ENCODE measurements around the gene SON. TPM values are rescaled to one million over a fixed set of nuclear protein-coding genes. Genes with fewer than 3 reads are reported as not detected.
"Not testable (repeated sequence)": the region's sequence is repeated elsewhere in the genome, so short reads cannot be mapped to it uniquely, and the experiment has no call there.

Gene SON
- total RNA-seq, 3 donors from 2014 or later, result 265 to 355 (median 330) TPM

DNA sequence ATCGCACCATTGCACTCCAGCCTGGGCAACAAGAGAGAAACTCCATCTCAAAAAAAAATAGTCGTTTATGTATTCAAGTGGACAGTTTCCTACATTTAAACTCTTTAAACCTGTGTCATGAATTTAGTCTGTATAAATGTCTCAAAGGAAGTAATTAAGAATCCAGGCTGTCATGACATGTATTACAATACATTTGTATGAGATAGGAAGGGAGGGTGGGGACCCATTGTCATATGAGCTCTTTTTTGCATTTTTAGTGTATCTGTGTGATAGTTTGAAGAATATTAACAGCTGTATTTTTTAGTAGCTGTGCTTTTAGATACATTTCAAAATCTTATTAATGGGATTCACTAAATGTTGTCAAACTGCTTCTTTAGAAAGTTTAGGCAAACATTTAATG, 25.6 kb downstream of the SON start:
- DNase-seq (ENCODE audit: low spot score in 2 of 2), result no peak
- peaks cover 14% of the 10 kb centered on the region for H3K36me3 ChIP-seq
- TF ChIP-seq POLR2AphosphoS5 (IDR thresholded peaks at IDR 0.05) (no peak), POLR2A (IDR thresholded peaks at IDR 0.05) (no peak)
- TF ChIP-seq, protein P1, sequence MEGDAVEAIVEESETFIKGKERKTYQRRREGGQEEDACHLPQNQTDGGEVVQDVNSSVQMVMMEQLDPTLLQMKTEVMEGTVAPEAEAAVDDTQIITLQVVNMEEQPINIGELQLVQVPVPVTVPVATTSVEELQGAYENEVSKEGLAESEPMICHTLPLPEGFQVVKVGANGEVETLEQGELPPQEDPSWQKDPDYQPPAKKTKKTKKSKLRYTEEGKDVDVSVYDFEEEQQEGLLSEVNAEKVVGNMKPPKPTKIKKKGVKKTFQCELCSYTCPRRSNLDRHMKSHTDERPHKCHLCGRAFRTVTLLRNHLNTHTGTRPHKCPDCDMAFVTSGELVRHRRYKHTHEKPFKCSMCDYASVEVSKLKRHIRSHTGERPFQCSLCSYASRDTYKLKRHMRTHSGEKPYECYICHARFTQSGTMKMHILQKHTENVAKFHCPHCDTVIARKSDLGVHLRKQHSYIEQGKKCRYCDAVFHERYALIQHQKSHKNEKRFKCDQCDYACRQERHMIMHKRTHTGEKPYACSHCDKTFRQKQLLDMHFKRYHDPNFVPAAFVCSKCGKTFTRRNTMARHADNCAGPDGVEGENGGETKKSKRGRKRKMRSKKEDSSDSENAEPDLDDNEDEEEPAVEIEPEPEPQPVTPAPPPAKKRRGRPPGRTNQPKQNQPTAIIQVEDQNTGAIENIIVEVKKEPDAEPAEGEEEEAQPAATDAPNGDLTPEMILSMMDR (IDR thresholded peaks at IDR 0.05), result no peak
- intact Hi-C loops (cut with DNase I; ENCODE audit: low total_unique reads), result no loop called here
- H3K4me3 ChIP-seq, result no peak overlapping the region
- H3K27me3 ChIP-seq, result no peaks in the 10 kb centered on the region
- no peak overlapping the region for H3K27ac ChIP-seq
- H3K9me3 ChIP-seq, result no peaks in the 10 kb centered on the region
- no peaks in the 10 kb centered on the region for H3K4me1 ChIP-seq

DNA sequence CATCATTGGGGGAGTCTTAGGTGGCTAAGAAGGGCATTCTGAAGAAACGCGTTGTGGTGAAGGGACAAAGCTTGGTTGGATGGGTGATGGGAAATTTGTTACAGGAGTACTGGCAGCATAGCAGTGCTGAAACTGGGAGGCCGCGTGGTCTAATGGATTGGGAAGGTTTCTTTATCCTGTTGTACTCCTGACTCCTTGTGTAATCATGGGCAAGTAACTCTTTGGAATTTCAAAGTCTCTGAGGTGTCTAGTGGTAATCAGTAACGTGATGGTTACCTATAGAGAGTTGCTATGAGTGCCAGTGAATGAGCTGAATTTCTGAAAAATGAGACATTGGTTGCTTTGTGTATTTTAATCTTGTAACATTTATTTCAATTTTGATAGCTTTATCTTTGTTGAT, 27.2 kb downstream of the SON start:
- H3K4me1 ChIP-seq, result no peaks in the 10 kb centered on the region

DNA sequence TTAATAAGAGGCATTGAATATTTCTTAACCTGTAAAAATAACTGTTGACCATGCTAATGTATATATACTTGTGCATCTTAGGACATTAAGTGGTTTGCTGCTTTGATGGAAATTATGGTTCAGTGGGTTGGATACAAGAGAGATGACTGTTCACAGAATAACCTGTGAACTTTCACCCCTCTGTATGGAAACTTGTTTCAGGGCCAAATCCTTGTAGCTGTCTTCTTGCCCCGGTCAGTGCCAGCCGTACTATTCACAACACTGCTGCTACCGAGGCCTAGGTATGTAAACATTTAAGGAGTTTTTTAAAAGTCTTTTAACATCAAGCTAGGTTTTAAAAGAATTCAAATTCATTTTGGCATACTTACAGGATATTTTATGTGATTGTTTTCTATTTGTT, 29.5 kb downstream of the SON start:
- no peak overlapping the region for H3K27ac ChIP-seq
- peaks cover 14% of the 10 kb centered on the region for H3K36me3 ChIP-seq
- no peaks in the 10 kb centered on the region for H3K27me3 ChIP-seq
- no peak for DNase-seq (ENCODE audit: low spot score in 2 of 2)
- TF ChIP-seq POLR2AphosphoS5 (IDR thresholded peaks at IDR 0.05), result no peak
- TF ChIP-seq, protein P1 (IDR thresholded peaks at IDR 0.05), result no peak
- TF ChIP-seq POLR2A (IDR thresholded peaks at IDR 0.05), result no peak
- H3K9me3 ChIP-seq, result no peaks in the 10 kb centered on the region
- intact Hi-C loops (cut with DNase I; ENCODE audit: low total_unique reads), result no loop called here
- H3K4me3 ChIP-seq, result no peak overlapping the region
- H3K4me1 ChIP-seq, result no peaks in the 10 kb centered on the region

More for the DNA sequence above, 27.2 kb downstream of the SON start:
- Histone ChIP-seq H3K27me3 (no peaks in the 10 kb centered on the region), H3K27ac (no peak overlapping the region), H3K36me3 (peaks cover 14% of the 10 kb centered on the region), H3K4me3 (no peak overlapping the region), H3K9me3 (no peaks in the 10 kb centered on the region)
- intact Hi-C loops (cut with DNase I; ENCODE audit: low total_unique reads), result no loop called here
- DNase-seq (ENCODE audit: low spot score in 2 of 2), result no peak
- no peak for TF ChIP-seq POLR2A (IDR thresholded peaks at IDR 0.05)
- no peak for TF ChIP-seq POLR2AphosphoS5 (IDR thresholded peaks at IDR 0.05)
- TF ChIP-seq, protein P1 (IDR thresholded peaks at IDR 0.05), result no peak

DNA sequence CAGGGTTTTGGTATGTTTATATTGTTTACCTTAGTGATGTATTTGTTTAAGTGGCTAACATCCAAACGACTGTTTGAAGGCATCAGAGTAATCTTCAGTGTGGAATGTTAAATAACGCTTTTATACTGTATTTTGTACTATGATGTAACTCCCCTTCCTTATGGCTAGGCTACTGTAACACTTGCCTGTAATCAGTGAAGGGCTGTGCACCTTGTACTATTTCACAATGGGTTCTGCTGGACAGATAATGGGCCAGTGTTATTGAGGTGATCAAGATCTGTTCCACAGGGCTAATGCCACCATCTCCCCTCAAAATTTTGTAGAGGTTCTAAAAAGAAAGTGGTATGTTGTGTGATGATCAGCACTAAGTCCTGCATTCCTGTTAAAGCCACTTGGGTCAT, 33.9 kb downstream of the SON start:
- H3K27ac ChIP-seq; intact Hi-C loops (cut with DNase I; ENCODE audit: low total_unique reads); H3K9me3 ChIP-seq; H3K4me1 ChIP-seq; H3K4me3 ChIP-seq; H3K36me3 ChIP-seq; H3K27me3 ChIP-seq; DNase-seq (ENCODE audit: low spot score in 2 of 2): not testable (repeated sequence)

DNA sequence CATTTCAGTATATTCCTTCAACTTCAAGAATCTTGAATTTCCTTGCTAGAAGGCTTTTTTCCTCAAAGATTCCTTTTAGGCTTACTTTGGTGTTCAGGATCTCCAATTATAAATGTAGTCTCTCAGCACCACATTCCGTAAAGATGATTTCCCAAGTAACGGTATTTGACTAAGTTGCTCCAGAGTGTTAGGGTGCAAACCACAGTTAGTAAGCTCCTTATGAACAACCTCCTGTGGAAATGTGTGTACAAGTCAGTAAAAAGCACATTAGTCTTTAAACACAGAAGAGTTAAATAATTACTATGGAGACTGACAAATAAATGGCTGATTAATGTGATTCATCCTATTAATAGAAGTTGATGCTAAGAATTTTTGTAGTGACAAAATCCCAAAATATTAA, 35.4 kb downstream of the SON start:
- intact Hi-C loops (cut with DNase I; ENCODE audit: low total_unique reads), result no loop called here
- no peak overlapping the region for H3K4me3 ChIP-seq
- no peaks in the 10 kb centered on the region for H3K36me3 ChIP-seq
- TF ChIP-seq POLR2AphosphoS5 (IDR thresholded peaks at IDR 0.05) (no peak), POLR2A (IDR thresholded peaks at IDR 0.05) (no peak)
- no peak for DNase-seq (ENCODE audit: low spot score in 2 of 2)
- H3K27me3 ChIP-seq, result no peaks in the 10 kb centered on the region
- no peaks in the 10 kb centered on the region for H3K9me3 ChIP-seq
- no peak overlapping the region for H3K27ac ChIP-seq
- no peaks in the 10 kb centered on the region for H3K4me1 ChIP-seq

DNA sequence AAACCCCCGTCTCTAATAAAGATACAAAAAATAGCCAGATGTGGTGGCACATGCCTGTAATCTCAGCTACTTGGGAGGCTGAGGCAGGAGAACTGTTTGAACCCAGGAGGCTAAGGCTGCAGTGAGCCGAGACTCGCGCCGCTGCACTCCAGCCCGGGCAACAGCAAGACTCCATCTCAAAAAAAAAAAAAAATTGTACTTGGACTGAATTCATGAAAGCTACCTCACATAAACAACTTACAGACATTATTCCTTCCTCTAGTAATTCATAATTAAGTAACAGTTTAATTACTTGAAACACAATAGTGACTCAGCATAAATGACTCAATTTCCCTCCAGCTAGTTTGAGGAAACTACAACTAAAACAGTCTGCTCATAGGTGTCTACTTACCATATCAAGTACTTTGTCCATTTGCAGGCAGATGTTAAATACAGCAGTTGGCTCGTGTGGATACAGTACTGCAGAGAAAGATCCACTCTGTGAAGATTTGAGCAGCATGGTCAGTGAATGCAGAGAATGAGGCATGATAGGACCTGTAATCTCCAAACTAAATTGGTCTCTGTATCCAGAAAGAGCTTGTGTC, 36.2 kb downstream of the SON start:
- DNase-seq (ENCODE audit: low spot score in 2 of 2), result no peak
- H3K27ac ChIP-seq, result peak overlapping the region in 1 of 2 donors; percentile 36
- H3K27me3 ChIP-seq, result no peaks in the 10 kb centered on the region
- no peaks in the 10 kb centered on the region for H3K36me3 ChIP-seq
- no peaks in the 10 kb centered on the region for H3K4me1 ChIP-seq
- TF ChIP-seq POLR2A (IDR thresholded peaks at IDR 0.05) (no peak), POLR2AphosphoS5 (IDR thresholded peaks at IDR 0.05) (no peak)
- TF ChIP-seq, protein P1 (IDR thresholded peaks at IDR 0.05), result no peak
- H3K4me3 ChIP-seq, result no peak overlapping the region
- no peaks in the 10 kb centered on the region for H3K9me3 ChIP-seq
- intact Hi-C loops (cut with DNase I; ENCODE audit: low total_unique reads), result no loop called here
